BE2C (cell line): ENCODE results near the gene BOC. TPM values are rescaled to one million over a fixed set of nuclear protein-coding genes. Genes with fewer than 3 reads are reported as not detected.

ENCODE experiments used
- DNase-seq: peaks from one replicate; pipeline ENCODE4 v3.0.0-alpha.2; 2020
- H3K27me3 ChIP-seq: fragments of 250-450 bp; sonication (Bioruptor Pico); 2 replicates; pipeline ENCODE4 v1.5.1; 2020; ENCODE audit warnings: mild to moderate bottlenecking
- H3K36me3 ChIP-seq: fragments of 250-450 bp; sonication (Bioruptor Pico); 2 replicates; pipeline ENCODE4 v1.5.1; 2020; ENCODE audit warnings: mild to moderate bottlenecking
- H3K4me1 ChIP-seq: fragments of 250-450 bp; sonication (Bioruptor Pico); 2 replicates; pipeline ENCODE4 v1.5.1; 2020
- H3K4me3 ChIP-seq: 2 replicates; pipeline ENCODE4 v1.5.1; 2011; ENCODE audit warnings: low read depth, low read length
- H3K9me3 ChIP-seq: fragments of 250-450 bp; sonication (Bioruptor Pico); 2 replicates; pipeline ENCODE4 v1.5.1; 2020
- CTCF ChIP-seq: IDR thresholded peaks from 2 replicates; pipeline ENCODE4 v1.5.1; 2012; ENCODE audit warnings: mild to moderate bottlenecking, low read depth, low read length
- polyA plus RNA-seq: library from polyadenylated mRNA; unstranded; fragments of >200 nt; gene quantifications from one replicate; pipeline ENCODE4 v1.2.1, GENCODE V29; 2012; ENCODE audit warnings: low read depth, missing spikeins; ENCODE audit not compliant: insufficient read length, insufficient read depth

The BOC gene
- polyA plus RNA-seq, result 2.7 TPM

GRCh38 chr3:113211330-113212149, at the start of gene BOC:
BOC (plus strand) TSS chr3:113211557; CDS start chr3:113249803, 38,246 bp downstream.
- no peaks in the 10 kb centered on the region for H3K9me3 ChIP-seq
- H3K36me3 ChIP-seq, result no peaks in the 10 kb centered on the region
- peak; percentile 17 for DNase-seq
- peak within 1 kb of the TSS; percentile 68 for H3K4me3 ChIP-seq
- peaks cover 20% of the 10 kb centered on the region for H3K27me3 ChIP-seq
- no peaks in the 10 kb centered on the region for H3K4me1 ChIP-seq
- no peak for TF ChIP-seq CTCF

GRCh38 chr3:113161661-113162060, 49.7 kb upstream of the BOC start:
- Histone ChIP-seq H3K4me3 (no peak overlapping the region), H3K9me3 (no peaks in the 10 kb centered on the region), H3K27me3 (no peaks in the 10 kb centered on the region), H3K4me1 (peaks cover 5% of the 10 kb centered on the region; the same call in 1 of the 2 replicates), H3K36me3 (no peaks in the 10 kb centered on the region)
- DNase-seq, result no peak
- TF ChIP-seq CTCF, result no peak

- no peak for TF ChIP-seq CTCF
- no peaks in the 10 kb centered on the region for H3K9me3 ChIP-seq
- H3K27me3 ChIP-seq, result no peaks in the 10 kb centered on the region
- H3K4me3 ChIP-seq, result no peak overlapping the region
- H3K4me1 ChIP-seq, result peaks cover 11% of the 10 kb centered on the region
- DNase-seq, result no peak
- H3K36me3 ChIP-seq, result no peaks in the 10 kb centered on the region
Measured at GRCh38 chr3:113163152-113163551, 48.2 kb upstream of the BOC start.

- H3K4me1 ChIP-seq, result peaks cover 13% of the 10 kb centered on the region
- H3K4me3 ChIP-seq, result no peak overlapping the region
- TF ChIP-seq CTCF, result no peak
Measured at GRCh38 chr3:113165841-113166240, 45.5 kb upstream of the BOC start.

GRCh38 chr3:113166357-113166718, 45.0 kb upstream of the BOC start:
- no peak for TF ChIP-seq CTCF
- H3K4me3 ChIP-seq, result no peak overlapping the region
- peaks cover 13% of the 10 kb centered on the region for H3K4me1 ChIP-seq
- DNase-seq, result no peak
- no peaks in the 10 kb centered on the region for H3K9me3 ChIP-seq
- H3K27me3 ChIP-seq, result no peaks in the 10 kb centered on the region
- no peaks in the 10 kb centered on the region for H3K36me3 ChIP-seq

More at GRCh38 chr3:113165841-113166240, 45.5 kb upstream of the BOC start:
- Histone ChIP-seq H3K27me3 (no peaks in the 10 kb centered on the region), H3K9me3 (no peaks in the 10 kb centered on the region), H3K36me3 (no peaks in the 10 kb centered on the region)
- DNase-seq, result no peak
